ENCODE results near the gene HYOU1. TPM values are rescaled to one million over a fixed set of nuclear protein-coding genes. Genes with fewer than 3 reads are reported as not detected.
"Not testable (repeated sequence)": the region's sequence is repeated elsewhere in the genome, so short reads cannot be mapped to it uniquely, and the experiment has no call there.

The HYOU1 gene
- total RNA-seq = 10 to 100 TPM; 65.1 to 69.6 TPM
- polyA plus RNA-seq = 10 to 100 TPM; 14.1 to 17.1 (median 15.8) TPM
- total RNA-seq = 91.0 to 394 (median 123) reads per million in 6 experiments

- Mint-ChIP-seq H3K27ac (peak within 1 kb of the TSS; percentile 93 to 99 (median 97)), H3K9me3 (no peaks in the 10 kb centered on the region), H3K27me3 (no peaks in the 10 kb centered on the region), H3K36me3 (peaks cover 4 to 45% (median 11%) of the 10 kb centered on the region in 3 donors), H3K4me1 (peaks cover 18 to 47% (median 36%) of the 10 kb centered on the region in 4 donors), H3K4me3 (peak within 1 kb of the TSS; percentile 91 to 99 (median 96))
- DNase-seq (peak; percentile 92 to 100 (median 98)), ATAC-seq (peak; percentile 90 to 93)
- POLR2A ChIA-PET = interaction anchor here (0.5 to 4.0 kb wide), 18 partner anchors 9 to 618 kb away, joined by 3 to 45 read pairs (median 6); partner anchors contain the start of genes CENATAC, DPAGT1, HINFP and RPS25
Observed at GRCh38 chr11:119057000-119057769, at the start of gene HYOU1. HYOU1 (minus strand) TSS chr11:119057205; CDS start chr11:119056160, 1,045 bp downstream.

GRCh38 chr11:119103793-119104192 lies 46.8 kb upstream of the HYOU1 start:
- Mint-ChIP-seq H3K4me1 (peaks cover 24 to 68% (median 50%) of the 10 kb centered on the region in 4 donors), H3K9me3 (no peaks in the 10 kb centered on the region), H3K27me3 (no peaks in the 10 kb centered on the region), H3K36me3 (peaks cover 0 to 3% (median 0%) of the 10 kb centered on the region in 3 donors), H3K4me3 (peak overlapping the region in 9 of 10 donors; percentile 69 to 99 (median 83)), H3K27ac (peak overlapping the region; percentile 57 to 100 (median 96))
- POLR2A ChIA-PET = interaction anchor here (0.6 to 6.6 kb wide), 3 partner anchors 7 to 404 kb away, joined by 4 to 79 read pairs (median 48); a partner anchor contains a TSS
- no peak for ATAC-seq
- DNase-seq = no peak

- POLR2A ChIA-PET = interaction anchor here (1.2 to 3.5 kb wide), 13 partner anchors 9 to 94 kb away, joined by 3 to 48 read pairs (median 8); partner anchors contain the start of genes HINFP, NLRX1, RPS25 and TRAPPC4
- H3K27ac Mint-ChIP-seq = peak overlapping the region; percentile 91 to 100 (median 100)
- H3K4me1 Mint-ChIP-seq = peaks cover 19 to 63% (median 49%) of the 10 kb centered on the region in 4 donors
- H3K9me3 Mint-ChIP-seq, ATAC-seq, H3K36me3 Mint-ChIP-seq, H3K27me3 Mint-ChIP-seq: not testable (repeated sequence)
- peak overlapping the region; percentile 62 to 99 (median 97) for H3K4me3 Mint-ChIP-seq
- peak in 1 of 10 donors; percentile 11 for DNase-seq
Observed at GRCh38 chr11:119103161-119103664, 46.2 kb upstream of the HYOU1 start.

GRCh38 chr11:119101759-119102423 lies 44.9 kb upstream of the HYOU1 start, which contains the start of gene DPAGT1:
DPAGT1 (minus strand) TSS chr11:119101853; CDS start chr11:119101655, 198 bp downstream.
- Mint-ChIP-seq H3K27me3 (no peaks in the 10 kb centered on the region), H3K27ac (peak within 1 kb of the TSS; percentile 96 to 100 (median 100)), H3K4me3 (peak within 1 kb of the TSS; percentile 91 to 99 (median 97)), H3K9me3 (no peaks in the 10 kb centered on the region), H3K36me3 (peaks cover 0 to 21% (median 10%) of the 10 kb centered on the region in 3 donors), H3K4me1 (peaks cover 18 to 59% (median 47%) of the 10 kb centered on the region in 4 donors)
- peak; percentile 66 to 92 (median 80) for DNase-seq
- ATAC-seq = peak; percentile 86 to 87
- POLR2A ChIA-PET = interaction anchor here (0.6 to 3.5 kb wide), 25 partner anchors 8 to 824 kb away, joined by 3 to 48 read pairs (median 4); partner anchors contain the start of genes ABCG4, CENATAC, HINFP and HMBS

- Mint-ChIP-seq H3K4me3 (peak overlapping the region; percentile 91 to 99 (median 97)), H3K4me1 (peaks cover 21 to 54% (median 41%) of the 10 kb centered on the region in 4 donors), H3K9me3 (no peaks in the 10 kb centered on the region), H3K36me3 (peaks cover 0 to 25% (median 10%) of the 10 kb centered on the region in 3 donors), H3K27ac (peak overlapping the region; percentile 96 to 100 (median 100)), H3K27me3 (no peaks in the 10 kb centered on the region)
- POLR2A ChIA-PET = interaction anchor here (1.0 to 3.5 kb wide), 17 partner anchors 7 to 177 kb away, joined by 3 to 48 read pairs (median 6); partner anchors contain the start of genes ABCG4, CENATAC, HINFP and HMBS
- no peak for DNase-seq
- ATAC-seq = peak in 1 of 2 donors; percentile 0
Observed at GRCh38 chr11:119100994-119101758, 44.2 kb upstream of the HYOU1 start.

- Mint-ChIP-seq H3K27me3 (peaks cover 0 to 1% (median 0%) of the 10 kb centered on the region in 5 donors), H3K4me3 (peak overlapping the region; percentile 91 to 99 (median 97)), H3K27ac (peak overlapping the region; percentile 61 to 100 (median 84)), H3K9me3 (no peaks in the 10 kb centered on the region), H3K4me1 (peaks cover 19 to 56% (median 45%) of the 10 kb centered on the region in 4 donors), H3K36me3 (peaks cover 0 to 25% (median 10%) of the 10 kb centered on the region in 3 donors)
- ATAC-seq = no peak
- POLR2A ChIA-PET = interaction anchor here (0.7 to 7.1 kb wide), 4 partner anchors 7 to 59 kb away, joined by 3 to 79 read pairs (median 8); partner anchors contain the start of genes C2CD2L and HMBS
- DNase-seq = no peak
Observed at GRCh38 chr11:119100246-119100970, 43.4 kb upstream of the HYOU1 start.

- ATAC-seq (no peak), DNase-seq (no peak)
- Mint-ChIP-seq H3K27ac (peak overlapping the region in 4 of 10 donors; percentile 61 to 100 (median 84)), H3K27me3 (peaks cover 0 to 3% (median 0%) of the 10 kb centered on the region in 5 donors), H3K36me3 (peaks cover 0 to 25% (median 10%) of the 10 kb centered on the region in 3 donors), H3K4me3 (peak overlapping the region in 9 of 10 donors; percentile 29 to 99 (median 97)), H3K4me1 (peaks cover 22 to 57% (median 47%) of the 10 kb centered on the region in 4 donors), H3K9me3 (no peaks in the 10 kb centered on the region)
- POLR2A ChIA-PET = interaction anchor here (0.7 to 7.1 kb wide), 6 partner anchors 7 to 881 kb away, joined by 3 to 79 read pairs (median 6); partner anchors contain the start of genes C2CD2L, RPS25, TRAPPC4 and VPS11
Observed at GRCh38 chr11:119099711-119100110, 42.7 kb upstream of the HYOU1 start.

GRCh38 chr11:119095066-119095880 lies 38.3 kb upstream of the HYOU1 start:
- POLR2A ChIA-PET = interaction anchor here (0.6 to 7.1 kb wide), 27 partner anchors 10 to 693 kb away, joined by 3 to 79 read pairs (median 5); partner anchors contain the start of genes C2CD2L, CBL, CENATAC and HINFP
- peak overlapping the region; percentile 89 to 95 (median 92) for H3K4me3 Mint-ChIP-seq
- ATAC-seq (peak; percentile 88 to 91), DNase-seq (peak; percentile 96 to 100 (median 100))
- H3K4me1 Mint-ChIP-seq = peaks cover 24 to 42% (median 37%) of the 10 kb centered on the region in 4 donors
- H3K9me3 Mint-ChIP-seq = no peaks in the 10 kb centered on the region
- H3K27me3 Mint-ChIP-seq = peaks cover 0 to 3% (median 0%) of the 10 kb centered on the region in 5 donors
- peak overlapping the region; percentile 79 to 98 (median 93) for H3K27ac Mint-ChIP-seq
- peaks cover 0 to 31% (median 11%) of the 10 kb centered on the region in 3 donors for H3K36me3 Mint-ChIP-seq

- peaks cover 0 to 3% (median 0%) of the 10 kb centered on the region in 5 donors for H3K27me3 Mint-ChIP-seq
Observed at GRCh38 chr11:119094816-119095065, 37.7 kb upstream of the HYOU1 start.

More at GRCh38 chr11:119094816-119095065, 37.7 kb upstream of the HYOU1 start:
- Mint-ChIP-seq H3K27ac (peak overlapping the region; percentile 79 to 98 (median 93)), H3K4me1 (peaks cover 21 to 37% (median 32%) of the 10 kb centered on the region in 4 donors), H3K9me3 (no peaks in the 10 kb centered on the region), H3K4me3 (peak overlapping the region; percentile 89 to 95 (median 92)), H3K36me3 (peaks cover 0 to 31% (median 14%) of the 10 kb centered on the region in 3 donors)
- POLR2A ChIA-PET = interaction anchor here (0.6 to 7.1 kb wide), 29 partner anchors 10 to 692 kb away, joined by 3 to 79 read pairs (median 5); partner anchors contain the start of genes C2CD2L, CBL, CENATAC and HINFP
- peak in 3 of 10 donors; percentile 49 to 63 (median 53) for DNase-seq
- peak; percentile 23 to 46 for ATAC-seq

Data from naive thymus-derived CD8-positive, alpha-beta T cell (primary cell).